Caco-2 (cell line): Measurements from ENCODE around the gene CAP1. TPM values are rescaled to one million over a fixed set of nuclear protein-coding genes. Genes with fewer than 3 reads are reported as not detected.

Source experiments
- BruUV-seq: library from RNA; stranded (reverse); fragments of 400-500 nt; replicated peaks from 2 replicates; lab custom pipeline; 2021; lab: Mats Ljungman, UMichigan
- CTCF ChIA-PET: fragments of 300-600 bp; sonication (Branson Sonifier 250); formaldehyde crosslinking; loops from one replicate; lab custom pipeline; 2022; ENCODE audit warnings: antibody characterized with exemption; lab: Charles Lee
- POLR2A ChIA-PET: fragments of 300-600 bp; sonication (Branson Sonifier 250); formaldehyde crosslinking; loops from one replicate; lab custom pipeline; 2022; ENCODE audit warnings: antibody characterized with exemption; lab: Charles Lee
- DNase-seq, 2 experiments: peaks; one replicate each; pipeline versions ENCODE4 v3.0.0 to v3.0.0-alpha.2; 2020 to 2022
- H3K27me3 ChIP-seq: replicated peaks from 2 replicates; pipeline ENCODE4 v1.6.0; 2011; ENCODE audit warnings: low read length; ENCODE audit not compliant: control insufficient read depth, insufficient read depth
- H3K36me3 ChIP-seq: 2 replicates; pipeline ENCODE4 v1.5.1; 2011; ENCODE audit warnings: low read length; ENCODE audit not compliant: control insufficient read depth, insufficient read depth
- H3K4me1 ChIP-seq: fragments of 250-450 bp; sonication (Bioruptor Pico); 2 replicates; pipeline ENCODE4 v1.5.1; 2020; ENCODE audit warnings: mild to moderate bottlenecking
- H3K4me3 ChIP-seq: 2 replicates; pipeline ENCODE4 v1.5.1; 2011; ENCODE audit warnings: low read depth, mild to moderate bottlenecking, control low read depth, low read length
- H3K9me3 ChIP-seq: fragments of 250-450 bp; sonication (Bioruptor Pico); 2 replicates; pipeline ENCODE4 v1.5.1; 2020; ENCODE audit warnings: mild to moderate bottlenecking, moderate library complexity
- H3K27ac Mint-ChIP-seq: one replicate; pipeline ENCODE4 v1.8.0; 2022; ENCODE audit warnings: mixed read lengths; ENCODE audit not compliant: unreplicated experiment
- H3K27me3 Mint-ChIP-seq: one replicate; pipeline ENCODE4 v1.8.0; 2022; ENCODE audit warnings: mixed read lengths; ENCODE audit not compliant: insufficient read depth, unreplicated experiment
- H3K36me3 Mint-ChIP-seq: one replicate; pipeline ENCODE4 v1.8.0; 2022; ENCODE audit warnings: mild to moderate bottlenecking, mixed read lengths; ENCODE audit not compliant: insufficient read depth, unreplicated experiment
- H3K4me1 Mint-ChIP-seq: one replicate; pipeline ENCODE4 v1.8.0; 2022; ENCODE audit warnings: low read depth, mixed read lengths; ENCODE audit not compliant: unreplicated experiment
- H3K4me3 Mint-ChIP-seq: one replicate; pipeline ENCODE4 v1.8.0; 2022; ENCODE audit warnings: mild to moderate bottlenecking, moderate library complexity, mixed read lengths; ENCODE audit not compliant: unreplicated experiment
- H3K9me3 Mint-ChIP-seq: one replicate; pipeline ENCODE4 v1.8.0; 2022; ENCODE audit warnings: mixed read lengths; ENCODE audit not compliant: unreplicated experiment
- CTCF ChIP-seq, 2 experiments: fragments of 200-600 bp in 1 of 2; IDR thresholded peaks; 1 replicate in 1 of 2; 2 replicates in 1 of 2; pipeline versions ENCODE4 v1.5.1 to v1.8.0; 2011 to 2022; ENCODE audit warnings: antibody characterized with exemption in 1 of 2, control low read depth in 1 of 2, inconsistent platforms in 1 of 2, low read depth in 1 of 2, low read length in 1 of 2, mild to moderate bottlenecking in 1 of 2, moderate library complexity in 1 of 2; ENCODE audit not compliant: insufficient read depth in 1 of 2, severe bottlenecking in 1 of 2, unreplicated experiment in 1 of 2
- intact Hi-C: fragments of 100-400 bp; cut with micrococcal nuclease; formaldehyde crosslinking; loops from one replicate; pipeline ENCODE4 v1.10.0; 2022; ENCODE audit not compliant: unreplicated experiment
- total RNA-seq: library from RNA; stranded (reverse); gene quantifications from 2 replicates; pipeline ENCODE4 v1.2.3, GENCODE V29; 2022

The CAP1 gene
- total RNA-seq, 1 experiment from 2014 or later = 181 TPM

- DNase-seq = no peak
- POLR2A ChIA-PET = no interaction called here
- intact Hi-C loops = no loop called here
- peaks cover 11% of the 10 kb centered on the region; the same call in 1 of the 2 replicates for H3K4me1 ChIP-seq
- TF ChIP-seq CTCF (IDR thresholded peaks at IDR 0.05; ENCODE audit: insufficient read depth in 1 of 2, low read depth in 1 of 2, low read length in 1 of 2, severe bottlenecking in 1 of 2, unreplicated experiment in 1 of 2) = no peak
- H3K4me3 Mint-ChIP-seq = no peak overlapping the region
- peaks cover 7% of the 10 kb centered on the region for H3K4me1 Mint-ChIP-seq
- H3K9me3 ChIP-seq = no peaks in the 10 kb centered on the region
- no peak overlapping the region for H3K27ac Mint-ChIP-seq
- CTCF ChIA-PET = interaction anchor here (0.5 kb wide), 1 partner anchor 40 kb away, joined by 3 read pairs; no protein-coding TSS in a partner anchor
- no TSS peak for BruUV-seq
- H3K27me3 Mint-ChIP-seq = no peaks in the 10 kb centered on the region
- H3K9me3 Mint-ChIP-seq = no peaks in the 10 kb centered on the region
- no peak overlapping the region for H3K4me3 ChIP-seq
- H3K36me3 Mint-ChIP-seq = peaks cover 9% of the 10 kb centered on the region
- no peaks in the 10 kb centered on the region for H3K27me3 ChIP-seq
- no peaks in the 10 kb centered on the region for H3K36me3 ChIP-seq
Measured at GRCh38 chr1:40058453-40059337, 18.2 kb downstream of the CAP1 start.

GRCh38 chr1:40059338-40059959, 18.9 kb downstream of the CAP1 start:
- H3K4me1 Mint-ChIP-seq = peaks cover 7% of the 10 kb centered on the region
- Histone ChIP-seq H3K27me3 (no peaks in the 10 kb centered on the region), H3K9me3 (no peaks in the 10 kb centered on the region), H3K4me1 (peaks cover 11% of the 10 kb centered on the region; the same call in 1 of the 2 replicates), H3K36me3 (no peaks in the 10 kb centered on the region), H3K4me3 (no peak overlapping the region)
- H3K27ac Mint-ChIP-seq = no peak overlapping the region
- ChIA-PET CTCF (interaction anchor here (0.5 kb wide), 1 partner anchor 41 kb away, joined by 3 read pairs; no protein-coding TSS in a partner anchor), POLR2A (no interaction called here)
- no peak overlapping the region for H3K4me3 Mint-ChIP-seq
- intact Hi-C loops = no loop called here
- H3K36me3 Mint-ChIP-seq = peaks cover 17% of the 10 kb centered on the region
- no peaks in the 10 kb centered on the region for H3K9me3 Mint-ChIP-seq
- no peak for TF ChIP-seq CTCF (IDR thresholded peaks at IDR 0.05; ENCODE audit: insufficient read depth in 1 of 2, low read depth in 1 of 2, low read length in 1 of 2, severe bottlenecking in 1 of 2, unreplicated experiment in 1 of 2)
- no TSS peak for BruUV-seq
- no peak for DNase-seq
- no peaks in the 10 kb centered on the region for H3K27me3 Mint-ChIP-seq

DNA sequence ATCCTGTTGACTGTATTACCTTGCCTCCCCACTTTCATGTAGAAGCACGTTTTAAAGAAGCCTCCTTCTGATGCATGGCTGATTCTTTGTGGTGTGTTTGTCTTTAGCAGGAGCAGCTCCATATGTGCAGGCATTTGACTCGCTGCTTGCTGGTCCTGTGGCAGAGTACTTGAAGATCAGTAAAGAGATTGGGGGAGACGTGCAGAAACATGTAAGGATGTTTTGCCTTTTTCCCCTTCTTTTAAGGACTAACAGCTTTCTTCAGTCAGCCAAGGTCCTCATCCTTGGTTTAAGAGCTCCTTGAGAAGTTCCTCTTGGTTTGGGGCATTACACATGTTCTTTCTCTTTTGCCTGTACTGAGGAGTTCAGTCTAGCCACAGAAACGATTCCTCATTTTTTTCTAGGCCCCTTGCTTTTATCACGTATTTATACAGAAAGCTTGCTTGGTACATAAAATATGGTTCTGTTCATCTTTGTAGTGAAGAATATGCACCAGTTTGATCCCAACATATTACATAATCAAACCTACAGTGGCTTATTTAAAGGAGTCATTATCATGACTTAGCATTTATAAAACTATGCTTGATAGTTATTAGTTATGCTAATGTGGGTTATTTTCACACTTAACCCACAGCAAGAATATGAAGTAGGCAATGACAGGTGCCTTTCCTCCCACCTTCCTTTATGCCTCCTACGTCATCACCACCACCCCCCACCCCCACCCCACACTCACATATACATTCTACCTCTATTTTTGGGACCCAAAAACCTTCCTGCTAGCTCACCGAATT, 19.6 kb downstream of the CAP1 start:
- Mint-ChIP-seq H3K4me3 (no peak overlapping the region), H3K4me1 (peaks cover 7% of the 10 kb centered on the region), H3K27me3 (no peaks in the 10 kb centered on the region), H3K36me3 (peaks cover 24% of the 10 kb centered on the region), H3K9me3 (no peaks in the 10 kb centered on the region), H3K27ac (no peak overlapping the region)
- CTCF ChIA-PET = no interaction called here
- peaks cover 11% of the 10 kb centered on the region; the same call in 1 of the 2 replicates for H3K4me1 ChIP-seq
- no peaks in the 10 kb centered on the region for H3K36me3 ChIP-seq
- no peak for TF ChIP-seq CTCF (IDR thresholded peaks at IDR 0.05; ENCODE audit: insufficient read depth in 1 of 2, low read depth in 1 of 2, low read length in 1 of 2, severe bottlenecking in 1 of 2, unreplicated experiment in 1 of 2)
- H3K27me3 ChIP-seq = no peaks in the 10 kb centered on the region
- no TSS peak for BruUV-seq
- no peaks in the 10 kb centered on the region for H3K9me3 ChIP-seq
- H3K4me3 ChIP-seq = no peak overlapping the region
- POLR2A ChIA-PET = no interaction called here
- intact Hi-C loops = no loop called here
- no peak for DNase-seq
